ENCODE data around the gene SARS2.

DNA sequence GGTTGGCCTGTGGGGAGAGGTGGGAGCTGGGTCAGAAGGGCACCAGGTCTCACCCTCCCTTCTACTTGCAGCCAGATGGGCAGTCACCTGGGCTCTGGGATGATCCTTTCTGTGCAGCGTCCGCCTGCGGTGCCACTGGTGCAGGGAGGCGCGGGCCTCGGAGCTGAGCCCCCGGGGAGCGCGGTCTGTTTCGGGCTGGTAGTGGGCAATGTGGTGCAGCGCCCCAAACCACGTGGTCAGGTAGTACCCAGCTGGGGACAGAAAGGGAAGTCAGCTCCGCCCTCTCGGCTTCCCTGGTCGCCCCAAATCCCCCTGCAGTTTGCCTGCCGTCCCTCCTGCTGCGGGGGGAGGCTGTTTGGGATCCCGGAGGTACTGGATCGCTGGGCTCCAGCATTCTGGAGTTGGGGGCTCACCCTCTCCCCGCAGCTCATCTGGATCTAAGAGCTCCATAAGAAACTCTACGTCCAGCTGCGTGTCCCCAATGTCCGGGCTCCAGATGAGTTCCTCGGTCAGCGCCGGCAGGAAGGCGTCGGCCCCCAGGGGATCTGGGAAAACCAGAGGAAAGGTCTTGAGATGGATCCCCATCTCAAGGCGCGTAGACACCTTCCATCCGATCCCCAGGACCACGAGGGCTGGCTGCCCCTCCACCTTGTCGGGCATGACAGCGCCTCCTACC lies 61.3 kb downstream of the SARS2 start:
- TF ChIP-seq, protein P1, sequence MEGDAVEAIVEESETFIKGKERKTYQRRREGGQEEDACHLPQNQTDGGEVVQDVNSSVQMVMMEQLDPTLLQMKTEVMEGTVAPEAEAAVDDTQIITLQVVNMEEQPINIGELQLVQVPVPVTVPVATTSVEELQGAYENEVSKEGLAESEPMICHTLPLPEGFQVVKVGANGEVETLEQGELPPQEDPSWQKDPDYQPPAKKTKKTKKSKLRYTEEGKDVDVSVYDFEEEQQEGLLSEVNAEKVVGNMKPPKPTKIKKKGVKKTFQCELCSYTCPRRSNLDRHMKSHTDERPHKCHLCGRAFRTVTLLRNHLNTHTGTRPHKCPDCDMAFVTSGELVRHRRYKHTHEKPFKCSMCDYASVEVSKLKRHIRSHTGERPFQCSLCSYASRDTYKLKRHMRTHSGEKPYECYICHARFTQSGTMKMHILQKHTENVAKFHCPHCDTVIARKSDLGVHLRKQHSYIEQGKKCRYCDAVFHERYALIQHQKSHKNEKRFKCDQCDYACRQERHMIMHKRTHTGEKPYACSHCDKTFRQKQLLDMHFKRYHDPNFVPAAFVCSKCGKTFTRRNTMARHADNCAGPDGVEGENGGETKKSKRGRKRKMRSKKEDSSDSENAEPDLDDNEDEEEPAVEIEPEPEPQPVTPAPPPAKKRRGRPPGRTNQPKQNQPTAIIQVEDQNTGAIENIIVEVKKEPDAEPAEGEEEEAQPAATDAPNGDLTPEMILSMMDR (IDR thresholded peaks at IDR 0.05): no peak
- no peak for TF ChIP-seq POLR2A (IDR thresholded peaks at IDR 0.05)

All from adrenal gland (tissue), 5 donors.